ENCODE measurements around the gene KRT72.

The KRT72 gene

GRCh38 chr12:52541709-52542108, 59.6 kb downstream of the KRT72 start:
- no peak for DNase-seq (ENCODE audit: low spot score)

DNA sequence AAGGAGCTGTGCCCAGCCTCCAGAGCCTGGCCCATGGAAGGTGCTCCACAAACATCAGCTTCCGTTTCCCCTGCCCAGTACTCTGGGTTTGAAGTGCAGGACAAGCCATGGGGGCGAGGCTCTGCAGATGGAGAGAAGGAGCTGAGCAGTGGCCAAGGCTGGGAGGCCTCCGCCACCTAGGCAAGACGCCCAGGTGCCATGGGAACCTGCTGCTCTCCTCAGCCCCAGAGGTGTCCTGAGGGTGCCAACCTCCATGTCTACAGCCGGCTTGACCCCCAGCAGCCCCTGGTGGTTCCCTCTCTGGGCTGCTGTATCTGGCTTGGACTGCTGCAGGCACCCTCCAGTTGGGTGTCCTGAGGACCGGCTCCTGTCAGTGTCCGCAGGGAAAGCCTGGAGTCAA, 60.7 kb downstream of the KRT72 start:
- DNase-seq (ENCODE audit: low spot score): no peak

DNA sequence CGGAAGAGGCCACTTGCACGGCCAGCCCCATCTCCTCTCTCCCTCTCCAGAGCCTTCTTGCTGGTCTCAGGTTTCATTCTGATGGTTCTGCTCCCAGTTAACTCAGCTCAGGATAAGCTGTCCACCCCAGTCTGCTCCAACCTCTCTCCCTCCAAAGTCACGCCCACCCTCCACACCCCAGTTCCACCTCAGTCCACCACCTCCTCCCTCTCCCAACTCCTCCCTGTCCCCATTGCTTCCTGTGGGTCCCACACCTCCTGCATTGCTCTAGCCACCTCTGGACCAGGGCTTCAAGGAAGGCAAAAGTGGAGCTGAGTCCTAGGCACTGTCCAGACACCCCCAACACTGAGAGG, 61.5 kb downstream of the KRT72 start:
- no peak for DNase-seq (ENCODE audit: low spot score)

GRCh38 chr12:52539083-52539820, 62.0 kb downstream of the KRT72 start:
- no peak for DNase-seq (ENCODE audit: low spot score)

DNA sequence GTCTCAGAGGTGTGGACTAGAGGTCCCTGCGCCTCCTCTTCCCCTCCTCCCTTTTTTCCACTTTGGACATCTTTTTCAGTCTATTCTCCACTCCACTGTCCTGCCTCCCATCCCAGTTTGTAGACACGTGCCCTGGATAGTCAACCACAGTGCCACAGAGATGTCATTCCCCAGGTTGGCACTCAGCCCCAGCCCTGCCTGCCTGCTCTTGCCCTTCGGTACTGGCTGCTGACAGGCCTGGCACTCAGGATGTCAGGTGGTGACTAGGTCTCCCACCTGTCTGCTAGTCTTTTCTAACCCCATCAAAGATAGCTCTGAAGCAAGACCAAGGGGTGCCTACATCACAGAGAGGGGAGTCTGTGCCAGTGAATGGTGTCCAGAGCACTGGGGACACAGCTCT, 64.2 kb downstream of the KRT72 start:
- no peak for DNase-seq (ENCODE audit: low spot score)

Data from RKO (cell line).